Sigmoid colon (tissue), 4 donors: ENCODE results near the gene DIPK1A.

Source experiments
- POLR2A ChIP-seq, 2 donors: fragments of 450-650 bp; IDR thresholded peaks; one replicate each; pipeline ENCODE4 v1.6.1; 2016; ENCODE audit warnings: antibody characterized with exemption in 2 of 2, mild to moderate bottlenecking in 2 of 2, moderate library complexity in 2 of 2
- POLR2AphosphoS5 ChIP-seq, 4 donors: sonication (generic); formaldehyde crosslinking; IDR thresholded peaks; one replicate each; pipeline ENCODE4 v1.6.1; 2017; ENCODE audit warnings: antibody characterized with exemption in 4 of 4
- TF ChIP-seq, protein P1 (sequence below), 4 experiments: fragments of 450-650 bp in 3 of 4; fragments of 200-600 bp in 1 of 4; IDR thresholded peaks; one replicate each; pipeline ENCODE4 v1.5.1; 2016 to 2019; ENCODE audit warnings: antibody characterized with exemption in 4 of 4, mild to moderate bottlenecking in 3 of 4, moderate library complexity in 2 of 4

DNA sequence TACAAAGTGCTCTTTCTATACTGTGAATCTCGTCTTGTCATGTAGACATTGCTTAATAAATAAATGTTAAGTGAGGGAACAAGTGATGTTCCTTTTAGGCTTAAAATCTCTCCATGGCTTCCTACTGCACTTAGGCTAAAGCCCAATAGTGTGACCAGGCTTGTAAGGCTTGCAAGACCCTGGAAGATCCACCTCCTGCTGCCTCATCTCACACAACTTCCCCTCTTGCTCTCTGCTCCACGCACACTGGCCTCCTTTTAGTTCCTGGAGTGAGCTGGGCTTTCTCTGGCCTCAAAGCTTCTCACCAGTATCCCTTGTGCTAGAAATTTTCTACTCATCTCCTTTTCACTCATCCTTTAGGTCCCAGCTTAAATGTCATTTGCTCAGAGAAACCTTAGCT, 41.5 kb upstream of the DIPK1A start:
- TF ChIP-seq, protein P1, sequence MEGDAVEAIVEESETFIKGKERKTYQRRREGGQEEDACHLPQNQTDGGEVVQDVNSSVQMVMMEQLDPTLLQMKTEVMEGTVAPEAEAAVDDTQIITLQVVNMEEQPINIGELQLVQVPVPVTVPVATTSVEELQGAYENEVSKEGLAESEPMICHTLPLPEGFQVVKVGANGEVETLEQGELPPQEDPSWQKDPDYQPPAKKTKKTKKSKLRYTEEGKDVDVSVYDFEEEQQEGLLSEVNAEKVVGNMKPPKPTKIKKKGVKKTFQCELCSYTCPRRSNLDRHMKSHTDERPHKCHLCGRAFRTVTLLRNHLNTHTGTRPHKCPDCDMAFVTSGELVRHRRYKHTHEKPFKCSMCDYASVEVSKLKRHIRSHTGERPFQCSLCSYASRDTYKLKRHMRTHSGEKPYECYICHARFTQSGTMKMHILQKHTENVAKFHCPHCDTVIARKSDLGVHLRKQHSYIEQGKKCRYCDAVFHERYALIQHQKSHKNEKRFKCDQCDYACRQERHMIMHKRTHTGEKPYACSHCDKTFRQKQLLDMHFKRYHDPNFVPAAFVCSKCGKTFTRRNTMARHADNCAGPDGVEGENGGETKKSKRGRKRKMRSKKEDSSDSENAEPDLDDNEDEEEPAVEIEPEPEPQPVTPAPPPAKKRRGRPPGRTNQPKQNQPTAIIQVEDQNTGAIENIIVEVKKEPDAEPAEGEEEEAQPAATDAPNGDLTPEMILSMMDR (IDR thresholded peaks at IDR 0.05), result no peak
- no peak for TF ChIP-seq POLR2AphosphoS5 (IDR thresholded peaks at IDR 0.05)
- TF ChIP-seq POLR2A (IDR thresholded peaks at IDR 0.05), result no peak
